Spleen (tissue), 11 donors: ENCODE measurements around the gene FAM236B. TPM values are rescaled to one million over a fixed set of nuclear protein-coding genes. Genes with fewer than 3 reads are reported as not detected.
"Not testable (repeated sequence)": the region's sequence is repeated elsewhere in the genome, so short reads cannot be mapped to it uniquely, and the experiment has no call there.

Experiments used
- DNase-seq: peaks from one replicate; pipeline ENCODE4 v3.0.0-alpha.2; 2020
- H3K27ac ChIP-seq, 8 donors: fragments of 200-600 bp; sonication (generic) in 7 of 8; 1 replicate in 4 of 8; 2 replicates in 4 of 8; pipeline versions ENCODE4 v1.5.0 to v1.8.0; 2016 to 2021; ENCODE audit warnings: inconsistent platforms in 4 of 8, mild to moderate bottlenecking in 4 of 8, moderate library complexity in 1 of 8
- H3K27me3 ChIP-seq, 7 donors: fragments of 200-600 bp; sonication (generic) in 6 of 7; replicated peaks in 1 of 7; 1 replicate in 4 of 7; 2 replicates in 3 of 7; pipeline versions ENCODE4 v1.5.0 to v1.8.0; 2016 to 2021; ENCODE audit warnings: inconsistent platforms in 3 of 7, mild to moderate bottlenecking in 1 of 7
- H3K36me3 ChIP-seq, 6 donors: fragments of 200-600 bp; sonication (generic) in 5 of 6; 1 replicate in 4 of 6; 2 replicates in 2 of 6; pipeline versions ENCODE4 v1.5.0 to v1.8.0; 2016 to 2021; ENCODE audit warnings: inconsistent platforms in 2 of 6
- H3K4me1 ChIP-seq, 6 donors: fragments of 200-600 bp; sonication (generic) in 5 of 6; 1 replicate in 3 of 6; 2 replicates in 3 of 6; pipeline versions ENCODE4 v1.5.0 to v1.8.0; 2016 to 2021; ENCODE audit warnings: inconsistent platforms in 3 of 6
- H3K4me3 ChIP-seq, 8 donors: fragments of 200-600 bp; sonication (generic) in 7 of 8; 1 replicate in 4 of 8; 2 replicates in 4 of 8; pipeline versions ENCODE4 v1.5.0 to v1.8.0; 2016 to 2021; ENCODE audit warnings: inconsistent platforms in 4 of 8, mild to moderate bottlenecking in 4 of 8, moderate library complexity in 2 of 8
- H3K9me3 ChIP-seq, 8 donors: fragments of 200-600 bp; sonication (generic) in 7 of 8; 1 replicate in 4 of 8; 2 replicates in 4 of 8; pipeline versions ENCODE4 v1.5.0 to v1.8.0; 2016 to 2021; ENCODE audit warnings: inconsistent platforms in 4 of 8
- CTCF ChIP-seq, 11 experiments: fragments of 200-600 bp in 7 of 11; fragments of 450-650 bp in 4 of 11; sonication (generic) in 4 of 11; IDR thresholded peaks in 8 of 11; conservative IDR thresholded peaks in 3 of 11; 1 replicate in 7 of 11; 2 replicates in 4 of 11; pipeline versions ENCODE4 v1.4.0 to v1.8.0; 2016 to 2021; ENCODE audit warnings: antibody characterized with exemption in 11 of 11, inconsistent platforms in 4 of 11, mild to moderate bottlenecking in 1 of 11
- POLR2A ChIP-seq, 3 donors: fragments of 450-650 bp; IDR thresholded peaks; one replicate each; pipeline ENCODE4 v1.5.1; 2017; ENCODE audit warnings: antibody characterized with exemption in 3 of 3, mild to moderate bottlenecking in 1 of 3
- POLR2AphosphoS5 ChIP-seq, 3 donors: sonication (generic); formaldehyde crosslinking; IDR thresholded peaks; one replicate each; pipeline ENCODE4 v1.5.1; 2017; ENCODE audit warnings: antibody characterized with exemption in 3 of 3
- WGBS, 5 donors: extraction: QIAGEN DNeasy Blood & Tissue Kit in 3 of 5; methylation state at CpG; one replicate each; pipeline versions ENCODE4 v1.1.5 to v1.1.7; 2013 to 2018; 5-methylcytosine and 5-hydroxymethylcytosine counted together
- intact Hi-C: fragments of 100-400 bp; cut with DNase I; formaldehyde crosslinking; loops from one replicate; pipeline ENCODE4 v1.15.0; 2023; ENCODE audit warnings: low total_unique reads
- polyA plus RNA-seq, 3 donors: library from polyadenylated mRNA; stranded (reverse); fragments of 200-250 nt; gene quantifications; one replicate each; pipeline ENCODE4 v1.2.1, GENCODE V29; 2013
- small RNA-seq, 4 donors: library from RNA; depleted of rRNA; stranded (forward); fragments of <200 nt; gene quantifications; one replicate each; pipeline ENCODE3, GENCODE V24; 2016
- total RNA-seq, 7 donors: library from RNA; depleted of rRNA in 3 of 7; stranded (reverse); fragments of >200 nt in 3 of 7; fragmentation: NEBNext Ultra II Directional in 4 of 7; extraction: Animal tissue kit (Norgen Biotek cat#: 25700) in 4 of 7; gene quantifications; one replicate each; pipeline versions ENCODE4 v1.1.0 to v1.2.1, GENCODE V29; 2016 to 2021
- donor health status: healthy with polysubstance abuse.
- donor health status: DM: no; HTN: no; CAD: no; lungs with moderate emphysema.
- donor health status: DM: no; HTN: no; CAD: no.
- donor health status: Bipolar disorder and iron deficiency.
- donor health status: healthy.
- donor health status: DM: no; HTN: no; CAD: no.
- donor health status: DM: yes; HTN: yes; CAD: no.

Gene FAM236B
- total and polyA plus RNA-seq, 10 donors: not detected

- DNase-seq, H3K9me3 ChIP-seq, H3K4me1 ChIP-seq, H3K27me3 ChIP-seq, intact Hi-C loops, H3K36me3 ChIP-seq, H3K4me3 ChIP-seq, H3K27ac ChIP-seq: not testable (repeated sequence)
- no CpG with 5 or more reads among the region's 3 CpGs for WGBS, 5 donors
Observed at GRCh38 chrX:72748545-72748944, 33.9 kb downstream of the FAM236B start.

GRCh38 chrX:72745546-72745945 lies 36.9 kb downstream of the FAM236B start:
- H3K27ac ChIP-seq, H3K36me3 ChIP-seq, DNase-seq, intact Hi-C loops, H3K4me1 ChIP-seq, H3K4me3 ChIP-seq, H3K27me3 ChIP-seq, H3K9me3 ChIP-seq: not testable (repeated sequence)
- no CpG with 5 or more reads among the region's 7 CpGs for WGBS, 5 donors

GRCh38 chrX:72735561-72735960 lies 46.9 kb downstream of the FAM236B start:
- intact Hi-C loops: no loop called here
- H3K27me3 ChIP-seq: peaks cover 0 to 7% (median 0%) of the 10 kb centered on the region in 7 donors
- no peaks in the 10 kb centered on the region for H3K36me3 ChIP-seq
- H3K9me3 ChIP-seq: no peaks in the 10 kb centered on the region
- no peak overlapping the region for H3K27ac ChIP-seq
- no peak overlapping the region for H3K4me3 ChIP-seq
- 58 to 76% (median 69%) methylated on average over 1 of the region's 1 CpG for WGBS, 5 donors
- TF ChIP-seq POLR2A (IDR thresholded peaks at IDR 0.05) (no peak), POLR2AphosphoS5 (IDR thresholded peaks at IDR 0.05) (no peak), CTCF (IDR thresholded peaks at IDR 0.05 in 8 of 11, conservative IDR thresholded peaks at IDR 0.05 in 3 of 11) (no peak)
- no peaks in the 10 kb centered on the region for H3K4me1 ChIP-seq
- no peak for DNase-seq

- DNase-seq, H3K4me3 ChIP-seq, H3K27ac ChIP-seq, H3K9me3 ChIP-seq, intact Hi-C loops, H3K4me1 ChIP-seq, H3K27me3 ChIP-seq, H3K36me3 ChIP-seq: not testable (repeated sequence)
- 54 to 66% (median 59%) methylated on average over 8 of the region's 8 CpGs for WGBS, 5 donors
Observed at GRCh38 chrX:72733636-72734035, 48.8 kb downstream of the FAM236B start.

Small RNA genes lying within 50 kb of the gene (small RNA-seq; reads per million reads assigned to genes)
- gene RNU1-112P: 0 reads per million in 4 donors

Other genes with a start within 250 kb of the FAM236B start
- 10 to 100 TPM; 24.3 to 54.6 (median 34.0) TPM for gene HDAC8, start 209.8 kb downstream of the FAM236B start, total RNA-seq
- gene HDAC8, start 209.8 kb downstream of the FAM236B start, polyA plus RNA-seq: 10 to 100 TPM; 15.6 to 18.7 (median 16.4) TPM
- gene PHKA1, start 68.4 kb downstream of the FAM236B start, total RNA-seq: 10 to 100 TPM in 2 of 7 donors, 1 to 10 TPM in 5; 5.2 to 12.7 (median 7.8) TPM
- gene PHKA1, start 68.4 kb downstream of the FAM236B start, polyA plus RNA-seq: 1 to 10 TPM in 1 of 3 donors, under 1 TPM in 2; 0.67 to 2.0 (median 0.88) TPM
- 1 to 10 TPM in 1 of 7 donors, under 1 TPM in 3, not detected in 3; 0.67 to 1.4 (median 0.83) TPM for gene DMRTC1B, start 5.8 kb downstream of the FAM236B start, total RNA-seq
- 1 to 10 TPM; 1.9 to 4.2 (median 3.1) TPM for gene DMRTC1B, start 5.8 kb downstream of the FAM236B start, polyA plus RNA-seq
- gene FAM236D, start 25.6 kb upstream of the FAM236B start, total RNA-seq: not detected
- gene FAM236D, start 25.6 kb upstream of the FAM236B start, polyA plus RNA-seq: not detected
- gene FAM236C, start 130.0 kb upstream of the FAM236B start, total RNA-seq: not detected
- not detected for gene FAM236C, start 130.0 kb upstream of the FAM236B start, polyA plus RNA-seq
- not detected for gene FAM236A, start 155.5 kb upstream of the FAM236B start, total RNA-seq
- not detected for gene FAM236A, start 155.5 kb upstream of the FAM236B start, polyA plus RNA-seq
- under 1 TPM in 2 of 7 donors, not detected in 5; 0.23 to 0.39 TPM for gene DMRTC1, start 161.2 kb upstream of the FAM236B start, total RNA-seq
- under 1 TPM; 0.11 to 0.41 (median 0.13) TPM for gene DMRTC1, start 161.2 kb upstream of the FAM236B start, polyA plus RNA-seq
- gene PABPC1L2B, start 220.3 kb upstream of the FAM236B start, total RNA-seq: under 1 TPM in 2 of 7 donors, not detected in 5; 0.20 to 0.54 TPM
- under 1 TPM in 1 of 3 donors, not detected in 2; 0.07 TPM for gene PABPC1L2B, start 220.3 kb upstream of the FAM236B start, polyA plus RNA-seq